Measurements from ENCODE around the gene OXCT1. TPM values are rescaled to one million over a fixed set of nuclear protein-coding genes. Genes with fewer than 3 reads are reported as not detected.

The OXCT1 gene
- total and polyA plus RNA-seq, 2 of the 4 experiments (the other 2 are of a cell fraction): 14.2 to 16.3 TPM

DNA sequence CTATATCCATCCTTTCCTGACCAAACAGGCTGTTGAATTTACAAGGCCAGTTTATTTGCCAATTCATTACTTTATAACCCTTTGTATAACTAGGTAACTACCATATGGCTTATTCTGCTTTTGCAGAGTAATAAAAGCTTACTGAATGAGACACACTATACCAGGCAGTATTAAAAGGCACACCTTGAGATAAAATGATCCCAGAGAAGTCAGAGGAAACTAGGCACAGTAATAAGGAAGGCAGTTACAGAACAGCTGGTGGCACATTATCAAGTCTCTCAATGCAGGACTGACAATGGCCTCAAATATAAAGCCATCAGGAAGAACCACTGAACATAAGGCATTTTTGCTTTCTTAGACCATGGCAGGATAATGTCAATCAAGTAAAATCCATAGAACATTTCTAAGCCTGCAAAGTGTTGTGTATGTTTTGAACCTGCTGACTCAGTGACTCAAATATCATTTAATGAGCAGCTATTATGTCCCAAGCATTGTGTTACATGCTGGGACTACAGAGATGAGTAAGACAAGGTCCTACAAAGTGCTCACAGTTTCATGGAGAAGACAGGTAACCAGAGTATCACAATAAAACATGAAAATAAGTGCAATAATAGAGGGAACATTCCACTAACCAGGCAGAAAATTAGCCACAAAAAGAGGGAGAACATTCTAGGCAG lies 52.5 kb downstream of the OXCT1 start:
- CTCF ChIA-PET: no interaction called here
- Histone ChIP-seq H2AFZ (replicated peaks; ENCODE audit: low read length, poor library complexity) (no peak overlapping the region), H2AK5ac (ENCODE audit: low read depth, low read length) (no peak overlapping the region), H3K36me3 (ENCODE audit: control insufficient read depth, insufficient read depth, low read length) (no peaks in the 10 kb centered on the region), H3K4me3 (ENCODE audit: insufficient read depth, low read depth, low read length) (no peak overlapping the region), H3K4me1 (ENCODE audit: control insufficient read depth, insufficient read depth, low read length) (no peaks in the 10 kb centered on the region), H3K79me1 (ENCODE audit: low read depth in 1 of 2, low read length in 2 of 2) (no peaks in the 10 kb centered on the region), H4K20me1 (ENCODE audit: insufficient read depth, low read length) (no peaks in the 10 kb centered on the region), H3K4me2 (ENCODE audit: low read depth, low read length) (no peak overlapping the region), H3K9me3 (ENCODE audit: control insufficient read depth, insufficient read depth, low read length) (no peaks in the 10 kb centered on the region), H3K9ac (ENCODE audit: low read depth, low read length) (no peak overlapping the region), H4K8ac (ENCODE audit: low read depth in 2 of 2, low read length in 2 of 2) (no peak overlapping the region), H2BK20ac (ENCODE audit: low read depth, low read length) (no peak overlapping the region), H3K56ac (ENCODE audit: extremely low read depth, insufficient read depth, low read length) (no peak overlapping the region), H4K91ac (ENCODE audit: insufficient read depth, low read depth, low read length) (no peak overlapping the region), H3K27me3 (ENCODE audit: control insufficient read depth, insufficient read depth, low read length) (no peaks in the 10 kb centered on the region), H3K27ac (ENCODE audit: insufficient read depth, low read length) (no peak overlapping the region), H2BK15ac (ENCODE audit: low read depth, low read length) (no peak overlapping the region), H2AK9ac (replicated peaks; ENCODE audit: low read depth, low read length, poor library complexity) (no peak overlapping the region), H2BK120ac (ENCODE audit: low read depth, low read length) (no peak overlapping the region), H4K5ac (ENCODE audit: low read depth, low read length) (no peak overlapping the region), H2BK5ac (ENCODE audit: low read depth, low read length, poor library complexity, severe bottlenecking) (no peak overlapping the region), H3K18ac (ENCODE audit: low read depth, low read length) (no peak overlapping the region), H3K23ac (ENCODE audit: low read depth, low read length) (no peak overlapping the region), H3K4ac (ENCODE audit: low read depth, low read length) (no peak overlapping the region), H3K9me1 (ENCODE audit: insufficient read depth, low read length) (no peaks in the 10 kb centered on the region), H3K14ac (replicated peaks; ENCODE audit: low read depth, low read length) (no peak overlapping the region)
- BruUV-seq (replicated peaks): no TSS peak
- POLR2A ChIA-PET (ENCODE audit: unreplicated experiment): no interaction called here
- TF ChIP-seq NFE2L2 (IDR thresholded peaks at IDR 0.05; ENCODE audit: low read depth, low read length): no peak
- intact Hi-C loops (cut with micrococcal nuclease) (no loop called here), dilution Hi-C loops (cut with HindIII; ENCODE audit: low sequenced_read_pairs, unreplicated experiment) (no loop called here), in situ Hi-C loops (cut with MboI; ENCODE audit: low sequenced_read_pairs) (no loop called here)
- no peak for DNase-seq
- no peak for ATAC-seq (ENCODE audit: low read depth)
